ENCODE results near the gene ARHGEF10L. TPM values are rescaled to one million over a fixed set of nuclear protein-coding genes. Genes with fewer than 3 reads are reported as not detected.

The ARHGEF10L gene
- total RNA-seq, 1 experiment from 2014 or later = 11.2 TPM

- POLR2A ChIA-PET (ENCODE audit: unreplicated experiment) = no interaction called here
- DNase-seq = peak; percentile 18
- TF ChIP-seq EZH2 (IDR thresholded peaks at IDR 0.05; ENCODE audit: low read length, unreplicated experiment) (no peak), CTCF (conservative IDR thresholded peaks at IDR 0.05; ENCODE audit: low read depth, low read length) (peak; percentile 35; the same call in 1 of the 2 replicates)
- Histone ChIP-seq H4K20me1 (ENCODE audit: low read length) (no peaks in the 10 kb centered on the region), H3K4me3 (ENCODE audit: low read length) (no peak overlapping the region), H3K27ac (ENCODE audit: low read length) (no peak overlapping the region), H3K4me2 (ENCODE audit: low read length) (no peak overlapping the region), H3K9ac (ENCODE audit: low read length) (no peak overlapping the region), H3K9me2 (replicated peaks; ENCODE audit: low read length) (no peaks in the 10 kb centered on the region), H3K27me3 (ENCODE audit: low read length) (no peaks in the 10 kb centered on the region), H3K9me3 (ENCODE audit: low read length) (no peaks in the 10 kb centered on the region), H3K79me2 (ENCODE audit: low read length) (no peaks in the 10 kb centered on the region), H2AFZ (ENCODE audit: low read length) (no peak overlapping the region), H3F3A (ENCODE audit: low read length, unreplicated experiment) (no peaks in the 10 kb centered on the region), H3K4me1 (ENCODE audit: insufficient read depth, low read length) (no peaks in the 10 kb centered on the region), H3K36me3 (ENCODE audit: low read depth, low read length) (no peaks in the 10 kb centered on the region)
- intact Hi-C loops (cut with micrococcal nuclease) = no loop called here
- no TSS peak for BruUV-seq (replicated peaks)
- CTCF ChIA-PET = interaction anchor here (0.5 kb wide), 1 partner anchor 88 kb away, joined by 6 read pairs; no protein-coding TSS in a partner anchor
- peak; percentile 49; the same call in 1 of the 2 replicates for ATAC-seq
These were observed 31.6 kb upstream of the ARHGEF10L start for GRCh38 chr1:17507915-17508314.

- ChIA-PET CTCF (no interaction called here), POLR2A (ENCODE audit: unreplicated experiment) (no interaction called here)
- H3K27me3 ChIP-seq (ENCODE audit: low read length) = no peaks in the 10 kb centered on the region
- H3K4me3 ChIP-seq (ENCODE audit: low read length) = no peak overlapping the region
- H3K36me3 ChIP-seq (ENCODE audit: low read depth, low read length) = no peaks in the 10 kb centered on the region
- no peaks in the 10 kb centered on the region for H3K9me3 ChIP-seq (ENCODE audit: low read length)
- H3K4me1 ChIP-seq (ENCODE audit: insufficient read depth, low read length) = no peaks in the 10 kb centered on the region
- intact Hi-C loops (cut with micrococcal nuclease) = no loop called here
- ATAC-seq = no peak
- no peaks in the 10 kb centered on the region for H3F3A ChIP-seq (ENCODE audit: low read length, unreplicated experiment)
- BruUV-seq (replicated peaks) = no TSS peak
- H2AFZ ChIP-seq (ENCODE audit: low read length) = no peak overlapping the region
- no peaks in the 10 kb centered on the region for H3K79me2 ChIP-seq (ENCODE audit: low read length)
- H3K27ac ChIP-seq (ENCODE audit: low read length) = no peak overlapping the region
- no peaks in the 10 kb centered on the region for H3K9me2 ChIP-seq (replicated peaks; ENCODE audit: low read length)
- DNase-seq = no peak
- no peak overlapping the region for H3K9ac ChIP-seq (ENCODE audit: low read length)
- H3K4me2 ChIP-seq (ENCODE audit: low read length) = no peak overlapping the region
- TF ChIP-seq CTCF (conservative IDR thresholded peaks at IDR 0.05; ENCODE audit: low read depth, low read length) = no peak
- no peak for TF ChIP-seq EZH2 (IDR thresholded peaks at IDR 0.05; ENCODE audit: low read length, unreplicated experiment)
- H4K20me1 ChIP-seq (ENCODE audit: low read length) = no peaks in the 10 kb centered on the region
These were observed 30.1 kb upstream of the ARHGEF10L start for GRCh38 chr1:17509363-17509762.

GRCh38 chr1:17510138-17510537 is 29.4 kb upstream of the ARHGEF10L start:
- no peak overlapping the region for H3K4me3 ChIP-seq (ENCODE audit: low read length)
- no peaks in the 10 kb centered on the region for H3K36me3 ChIP-seq (ENCODE audit: low read depth, low read length)
- no peaks in the 10 kb centered on the region for H3K9me2 ChIP-seq (replicated peaks; ENCODE audit: low read length)
- no peak for TF ChIP-seq CTCF (conservative IDR thresholded peaks at IDR 0.05; ENCODE audit: low read depth, low read length)
- TF ChIP-seq EZH2 (IDR thresholded peaks at IDR 0.05; ENCODE audit: low read length, unreplicated experiment) = no peak
- TF ChIP-seq EZH2phosphoT487 (IDR thresholded peaks at IDR 0.05; ENCODE audit: borderline replicate concordance, low read length) = no peak
- no peaks in the 10 kb centered on the region for H3F3A ChIP-seq (ENCODE audit: low read length, unreplicated experiment)
- H4K20me1 ChIP-seq (ENCODE audit: low read length) = no peaks in the 10 kb centered on the region
- no peak for DNase-seq
- no peak overlapping the region for H3K27ac ChIP-seq (ENCODE audit: low read length)
- intact Hi-C loops (cut with micrococcal nuclease) = no loop called here
- no peaks in the 10 kb centered on the region for H3K79me2 ChIP-seq (ENCODE audit: low read length)
- no peaks in the 10 kb centered on the region for H3K27me3 ChIP-seq (ENCODE audit: low read length)
- H3K9ac ChIP-seq (ENCODE audit: low read length) = no peak overlapping the region
- ChIA-PET CTCF (interaction anchor here (0.7 kb wide), 1 partner anchor 77 kb away, joined by 7 read pairs; no protein-coding TSS in a partner anchor), POLR2A (ENCODE audit: unreplicated experiment) (no interaction called here)
- no peaks in the 10 kb centered on the region for H3K9me3 ChIP-seq (ENCODE audit: low read length)
- no peak overlapping the region for H3K4me2 ChIP-seq (ENCODE audit: low read length)
- no peak for ATAC-seq
- no peaks in the 10 kb centered on the region for H3K4me1 ChIP-seq (ENCODE audit: insufficient read depth, low read length)
- H2AFZ ChIP-seq (ENCODE audit: low read length) = no peak overlapping the region
- BruUV-seq (replicated peaks) = no TSS peak

Data from PC-3 (cell line).